ENCODE data around the gene PRKAB1.

Gene PRKAB1

GRCh38 chr12:119665164-119665929 lies 2.6 kb upstream of the PRKAB1 start:
- FAIRE-seq = no peak

DNA sequence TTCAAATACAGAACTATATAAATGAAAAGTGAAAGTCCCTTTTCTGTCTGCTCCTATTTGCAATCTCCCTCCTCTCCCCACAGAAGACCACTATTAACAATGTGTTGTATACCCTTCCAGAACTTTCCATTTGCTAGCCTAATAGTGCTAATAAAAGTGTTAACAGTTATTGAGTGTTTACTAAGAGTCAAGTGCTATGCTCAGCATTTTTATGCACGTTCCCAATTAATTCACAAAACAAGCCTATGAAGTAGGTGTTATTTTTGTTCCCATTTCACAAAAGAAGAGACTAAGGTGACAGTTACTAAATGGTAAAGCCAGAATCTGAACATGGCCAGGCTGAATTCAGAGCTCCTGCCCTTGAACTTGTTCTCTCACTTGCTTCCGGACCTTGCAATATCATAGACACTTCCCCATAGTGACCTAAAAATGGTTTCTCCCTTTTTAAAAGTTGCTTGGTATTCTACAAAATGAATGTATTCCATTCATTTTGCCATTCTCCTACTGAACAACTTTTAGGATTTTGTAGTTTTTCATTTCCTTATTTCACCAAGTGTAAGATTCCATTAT lies 1.6 kb upstream of the PRKAB1 start:
- no peak for FAIRE-seq

DNA sequence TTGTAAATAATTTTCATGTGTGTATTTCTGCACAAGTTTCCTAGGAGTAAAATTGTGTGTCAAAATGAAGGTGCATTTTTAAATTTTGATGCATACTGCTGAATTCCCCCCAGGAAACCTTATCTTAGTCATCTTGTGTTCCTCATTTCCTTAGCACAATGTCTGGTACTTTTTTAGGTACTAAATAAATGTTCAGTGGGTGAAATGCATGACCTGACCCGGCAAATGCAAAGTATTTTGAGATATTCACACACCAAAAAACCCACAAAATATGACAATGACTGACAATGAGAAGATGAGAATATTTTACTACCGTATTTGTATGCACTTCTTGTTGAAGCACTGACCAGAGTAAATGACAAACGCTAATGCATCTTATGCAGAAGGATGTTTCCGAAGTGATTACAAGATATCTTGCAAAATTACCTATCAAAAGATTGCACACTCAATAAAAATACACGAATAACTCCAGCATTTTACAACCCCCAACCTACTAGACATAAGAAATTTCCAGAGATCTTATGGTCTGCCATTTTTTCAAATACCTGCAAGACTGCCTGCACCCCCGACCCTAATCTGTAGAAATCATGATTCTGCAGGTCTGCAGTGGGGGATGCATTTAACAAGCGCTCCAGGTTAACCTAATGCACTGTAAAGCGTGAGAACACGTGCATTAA lies 895 bp upstream of the PRKAB1 start:
- FAIRE-seq = no peak

DNA sequence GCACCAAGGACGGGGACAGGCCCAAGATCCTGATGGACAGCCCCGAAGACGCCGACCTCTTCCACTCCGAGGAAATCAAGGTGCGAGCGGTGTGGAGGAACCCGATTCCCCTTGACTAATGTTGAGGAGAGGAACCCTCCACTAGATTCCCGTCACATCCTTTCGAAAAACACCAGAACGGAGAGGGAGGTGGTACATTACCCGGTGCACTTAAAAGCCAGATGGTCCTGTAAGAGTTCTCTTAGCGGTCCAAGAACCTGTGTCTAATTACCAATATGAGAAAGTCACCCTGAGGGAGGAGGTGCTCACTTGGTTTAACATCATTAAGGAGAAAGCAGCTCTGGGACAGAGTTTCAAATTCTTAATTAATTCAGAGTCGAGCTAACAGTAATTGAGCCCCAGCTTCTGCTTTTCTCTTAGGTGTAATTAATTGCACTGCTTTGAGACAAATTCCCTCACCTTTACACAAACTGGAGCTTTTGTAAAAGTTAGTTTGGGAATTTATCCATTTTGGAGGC lies 450 bp downstream of the PRKAB1 start:
- no peak for FAIRE-seq

DNA sequence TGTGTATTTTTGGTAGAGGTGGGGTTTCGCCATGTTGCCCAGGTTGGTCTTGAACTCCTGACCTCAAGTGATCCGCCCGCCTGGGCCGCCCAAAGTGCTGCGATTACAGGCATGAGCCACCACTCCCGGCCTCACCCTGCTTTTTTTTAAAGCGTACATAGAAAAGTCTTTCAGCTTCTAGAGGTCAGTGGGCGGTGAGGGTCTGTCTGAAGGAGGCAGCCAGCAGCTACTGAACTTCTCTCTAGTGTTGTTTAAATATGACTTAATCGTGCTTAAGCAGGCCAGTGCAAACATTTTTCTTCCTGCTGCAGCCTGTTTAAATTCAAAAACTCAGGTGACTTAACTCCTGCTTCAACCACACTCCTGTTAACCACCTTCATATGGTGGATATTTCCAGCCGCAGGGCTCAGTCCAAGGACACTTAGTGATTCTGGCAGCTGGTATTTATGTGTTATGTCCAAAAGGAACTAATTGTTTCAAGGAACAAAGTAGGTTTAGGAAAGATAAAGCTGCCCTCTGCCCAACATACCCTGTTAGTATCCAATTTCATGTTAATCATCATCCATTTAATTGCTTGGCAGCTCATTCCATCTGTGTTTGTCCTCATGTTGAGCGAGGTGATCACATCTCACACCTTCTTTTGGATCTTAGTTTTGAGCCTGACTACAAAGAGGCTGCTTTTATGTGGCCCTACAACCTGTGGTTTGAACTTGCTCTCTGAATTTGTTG lies 2.0 kb downstream of the PRKAB1 start:
- FAIRE-seq = no peak

- FAIRE-seq = no peak
Measured at GRCh38 chr12:119671070-119671469, 3.1 kb downstream of the PRKAB1 start.

DNA sequence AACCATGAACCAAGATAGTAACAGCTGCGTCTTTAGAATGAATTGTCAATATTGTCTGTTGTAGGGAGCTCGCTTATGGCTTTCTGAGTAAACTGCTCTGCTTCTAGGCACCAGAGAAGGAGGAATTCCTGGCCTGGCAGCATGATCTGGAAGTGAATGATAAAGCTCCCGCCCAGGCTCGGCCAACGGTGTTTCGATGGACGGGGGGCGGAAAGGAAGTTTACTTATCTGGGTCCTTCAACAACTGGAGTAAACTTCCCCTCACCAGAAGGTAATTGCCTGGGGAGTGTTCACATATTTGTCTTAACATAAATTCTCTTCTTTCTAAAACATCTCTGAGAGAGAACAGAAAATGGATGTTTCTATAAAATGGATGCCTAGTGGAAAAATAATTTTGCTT lies 4.3 kb downstream of the PRKAB1 start:
- no peak for FAIRE-seq

- FAIRE-seq = no peak
Measured at GRCh38 chr12:119673634-119674033, 5.7 kb downstream of the PRKAB1 start.

DNA sequence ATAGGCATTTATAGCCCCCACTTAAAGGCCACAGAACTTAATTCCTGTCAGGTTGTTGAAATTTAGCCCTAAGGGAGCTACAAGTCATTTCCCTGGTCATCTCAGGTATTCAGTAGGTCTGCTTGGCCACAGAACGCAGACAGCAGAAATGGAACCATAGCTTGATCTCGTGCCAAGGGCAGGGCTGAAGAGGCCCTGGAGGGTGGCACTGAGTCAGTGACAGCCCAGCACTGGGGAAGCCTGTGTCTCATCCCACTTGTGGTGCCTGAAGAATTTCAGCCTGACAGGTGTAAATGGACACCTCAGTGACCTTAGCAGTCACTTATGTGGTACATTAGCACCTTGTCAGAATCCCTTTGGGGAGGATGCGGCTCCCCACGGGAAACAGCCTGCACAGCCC lies 6.6 kb downstream of the PRKAB1 start:
- no peak for FAIRE-seq

DNA sequence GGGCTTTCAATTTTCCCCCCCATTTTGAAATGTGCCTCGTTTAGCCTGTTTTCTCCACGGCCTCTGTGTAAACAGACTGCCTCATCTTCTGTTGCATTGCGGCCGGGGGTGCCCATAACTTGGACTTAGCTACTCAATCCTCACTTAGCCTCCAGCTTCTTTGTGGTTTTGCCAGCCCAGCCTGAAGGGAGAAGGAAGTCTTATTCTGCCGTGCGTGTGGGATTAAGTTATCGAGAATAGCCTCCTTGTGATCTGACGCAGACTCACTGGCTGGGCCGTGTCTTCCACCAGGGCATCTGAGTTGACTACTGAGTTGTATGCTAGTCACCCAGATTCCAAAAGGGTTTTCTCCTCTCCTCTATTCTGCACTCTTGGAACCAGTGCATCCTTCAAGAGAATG lies 8.1 kb downstream of the PRKAB1 start:
- no peak for FAIRE-seq

DNA sequence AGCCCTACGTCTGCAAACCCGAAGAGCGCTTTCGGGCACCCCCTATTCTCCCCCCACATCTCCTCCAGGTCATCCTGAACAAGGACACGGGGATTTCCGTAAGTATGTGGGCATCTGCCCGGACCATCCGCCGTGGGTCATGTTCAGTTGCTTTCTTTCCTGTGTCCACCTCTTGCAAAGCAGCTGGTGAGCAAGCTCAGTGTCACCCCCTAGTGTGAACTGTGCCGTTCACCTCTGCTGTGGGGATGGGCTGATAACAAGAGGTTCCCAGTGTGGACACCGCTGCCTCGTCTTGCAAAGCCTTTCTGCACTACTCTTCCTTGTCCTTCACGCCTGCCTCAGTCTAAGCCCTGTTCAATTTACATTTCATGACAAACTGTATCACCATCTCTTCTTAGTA lies 8.6 kb downstream of the PRKAB1 start:
- FAIRE-seq = no peak

GRCh38 chr12:119678459-119678858 lies 10.5 kb downstream of the PRKAB1 start:
- FAIRE-seq = no peak

DNA sequence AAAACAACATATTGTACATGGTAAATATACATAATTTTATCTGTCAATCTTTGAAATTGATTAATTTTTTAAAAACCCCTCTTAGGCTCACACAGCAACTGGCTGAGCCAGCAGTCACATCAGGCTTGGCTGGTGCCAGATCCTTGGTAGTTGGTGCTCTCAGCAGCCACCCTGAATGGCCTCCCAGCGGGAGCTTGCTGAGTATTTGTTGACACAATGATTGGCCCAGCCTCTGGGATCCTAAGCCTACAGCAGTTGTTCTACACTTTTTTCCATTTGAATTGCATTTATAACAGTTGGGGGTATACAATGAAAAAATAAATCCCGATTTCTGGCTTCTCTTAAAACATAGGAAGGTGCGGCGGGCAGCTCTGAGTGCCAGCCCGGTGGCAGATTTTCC lies 11.1 kb downstream of the PRKAB1 start:
- FAIRE-seq = no peak

DNA sequence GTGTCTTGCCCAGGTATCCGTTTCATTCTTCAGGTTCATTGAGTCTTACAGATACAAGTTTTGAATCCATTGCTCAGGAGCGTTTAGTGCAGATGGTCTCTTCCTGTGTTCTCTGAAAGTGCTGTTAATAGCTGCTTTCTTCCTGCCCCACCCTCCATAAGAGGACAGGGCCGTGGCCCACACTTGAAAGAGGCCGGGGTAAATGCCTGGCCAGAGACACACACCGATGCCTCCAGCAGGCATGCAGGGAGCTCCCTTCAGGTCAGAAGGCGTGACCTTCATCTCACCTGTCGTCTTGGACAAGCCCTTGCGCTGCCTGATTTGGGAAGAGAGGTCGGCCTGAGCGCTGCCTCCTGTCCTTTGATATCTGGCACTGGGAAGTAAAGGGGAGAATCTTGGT lies 11.6 kb downstream of the PRKAB1 start:
- no peak for FAIRE-seq

GRCh38 chr12:119681111-119681510 lies 13.2 kb downstream of the PRKAB1 start:
- FAIRE-seq = no peak

GRCh38 chr12:119681728-119682638 lies 14.1 kb downstream of the PRKAB1 start:
- no peak for FAIRE-seq

DNA sequence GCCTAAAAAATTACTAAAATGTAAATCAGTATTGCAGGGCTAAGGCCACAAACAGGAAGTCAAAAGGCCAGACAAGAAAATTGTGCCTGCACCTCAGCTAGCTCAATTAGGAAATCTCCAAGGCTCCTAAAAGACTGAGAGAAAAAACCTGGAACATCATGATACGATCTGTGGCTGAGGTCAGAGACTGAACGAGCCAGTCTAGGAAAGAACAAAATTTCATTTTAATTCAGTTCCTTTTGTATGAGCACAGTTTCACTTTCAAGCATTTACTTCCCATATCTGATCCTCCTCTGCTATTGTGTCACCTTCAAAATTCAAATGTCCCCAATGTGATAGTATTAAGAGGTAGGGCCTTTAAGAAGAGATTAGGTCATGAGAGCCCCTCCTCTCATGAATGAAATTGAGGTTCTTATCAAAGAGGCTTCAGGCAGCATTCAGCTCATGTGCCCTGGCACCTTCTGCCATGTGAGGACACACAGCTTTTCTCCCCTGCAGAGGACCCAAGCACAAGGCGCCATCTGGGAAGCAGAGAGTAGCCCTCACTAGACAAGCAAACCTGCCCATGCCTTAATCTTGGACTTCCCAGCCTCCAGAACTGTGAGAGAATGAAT lies 14.8 kb downstream of the PRKAB1 start:
- no peak for FAIRE-seq

GRCh38 chr12:119683413-119683812 lies 15.5 kb downstream of the PRKAB1 start:
- FAIRE-seq = no peak

DNA sequence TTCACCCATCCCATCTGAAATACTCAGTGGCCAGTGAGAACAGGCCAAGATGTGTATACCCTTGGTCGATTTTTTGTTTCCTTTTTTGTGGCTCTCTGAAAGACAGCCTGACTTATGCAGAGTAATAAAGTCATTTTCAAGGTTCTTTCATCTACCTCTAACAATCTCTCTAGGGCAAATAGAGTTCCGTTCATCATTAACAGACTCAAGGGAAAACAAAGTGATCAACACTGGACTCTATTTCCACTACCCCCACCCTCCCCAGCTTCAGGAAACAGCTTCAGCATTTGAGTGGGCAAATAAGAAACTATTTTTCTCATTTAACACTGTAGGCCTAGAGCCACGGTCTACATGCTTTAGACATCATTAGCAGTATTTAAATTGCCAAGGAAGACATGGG lies 15.9 kb downstream of the PRKAB1 start:
- FAIRE-seq = no peak

DNA sequence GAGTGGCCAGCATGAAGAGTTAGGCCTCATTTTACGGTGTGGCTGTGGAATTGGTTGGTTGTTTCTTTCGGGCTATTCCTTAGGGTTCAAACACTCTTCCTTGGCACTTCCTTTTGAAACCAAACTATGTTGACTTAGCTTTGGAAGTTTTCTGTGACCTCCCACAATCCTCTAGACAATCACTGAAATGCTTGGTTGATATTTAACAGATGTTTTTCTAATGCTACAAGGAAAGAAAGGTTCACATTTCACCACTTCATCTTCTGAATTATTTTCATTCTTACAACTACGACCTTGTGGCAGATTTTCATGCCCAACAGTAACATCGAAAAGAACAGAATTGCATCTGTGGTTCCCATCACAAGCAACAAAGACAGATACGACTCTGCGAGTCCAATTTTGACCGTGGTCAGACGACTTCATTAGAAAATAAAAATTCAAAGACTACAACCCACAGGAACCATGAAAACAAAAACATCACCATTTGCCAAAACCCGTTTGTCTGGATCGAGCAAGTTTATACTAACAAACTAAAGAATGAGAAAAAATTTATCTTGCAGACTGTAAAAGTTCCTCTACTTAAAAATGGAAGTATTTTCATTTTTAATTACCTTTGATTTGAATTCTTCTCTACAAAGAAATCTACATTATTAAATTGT lies 16.9 kb downstream of the PRKAB1 start:
- FAIRE-seq = no peak

DNA sequence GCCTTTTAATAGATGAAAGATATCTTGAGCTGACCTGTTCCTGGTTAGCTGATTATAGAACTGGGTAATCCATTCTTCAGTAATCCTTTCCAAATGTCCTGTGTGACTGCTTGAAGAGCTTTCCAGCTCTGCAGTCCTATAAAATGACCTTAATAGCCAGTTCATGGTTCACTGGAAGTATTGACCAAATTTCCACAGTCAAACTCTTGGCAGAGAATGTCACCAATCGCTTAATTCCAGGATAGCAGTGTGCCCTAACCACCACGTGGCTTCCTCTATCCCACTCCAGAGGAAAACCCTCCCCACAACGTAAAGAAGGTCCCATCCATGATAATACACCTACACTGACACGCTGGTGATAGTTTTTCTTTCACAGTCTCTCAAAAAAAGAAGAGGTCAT lies 17.4 kb downstream of the PRKAB1 start:
- no peak for FAIRE-seq
